NCI-H146 treated with DMSO at 0.1 percent for 48 hours (cell line): Measurements from ENCODE around the gene NELL2.

Experiments
- DNase-seq: peaks from one replicate; lab custom pipeline; 2025; ENCODE audit not compliant: unreplicated experiment; lab: John Stamatoyannopoulos, UW

The NELL2 gene

DNA sequence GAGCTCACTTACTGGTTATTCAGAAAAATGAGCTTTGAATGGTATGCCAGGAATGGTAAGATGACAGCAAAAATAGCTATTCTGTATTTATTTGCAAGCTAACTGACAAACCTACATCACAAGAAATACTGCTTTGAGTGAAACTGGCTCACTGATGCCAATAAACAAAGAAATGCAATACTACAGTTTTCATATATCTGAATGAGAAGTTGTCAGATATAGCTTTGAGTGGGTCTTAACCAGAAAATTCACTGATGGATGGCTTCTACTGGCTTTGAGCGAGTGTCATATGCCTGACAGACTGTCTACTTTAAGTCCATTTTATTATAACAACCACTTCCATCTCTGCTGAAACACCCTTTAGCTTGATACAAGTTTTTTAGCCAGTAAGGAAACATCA, 330.1 kb downstream of the NELL2 start:
- DNase-seq: no peak

- DNase-seq: no peak
Observed at GRCh38 chr12:44544018-44544417, 332.1 kb downstream of the NELL2 start.

- DNase-seq: no peak
Observed at GRCh38 chr12:44542716-44543115, 333.4 kb downstream of the NELL2 start.

DNA sequence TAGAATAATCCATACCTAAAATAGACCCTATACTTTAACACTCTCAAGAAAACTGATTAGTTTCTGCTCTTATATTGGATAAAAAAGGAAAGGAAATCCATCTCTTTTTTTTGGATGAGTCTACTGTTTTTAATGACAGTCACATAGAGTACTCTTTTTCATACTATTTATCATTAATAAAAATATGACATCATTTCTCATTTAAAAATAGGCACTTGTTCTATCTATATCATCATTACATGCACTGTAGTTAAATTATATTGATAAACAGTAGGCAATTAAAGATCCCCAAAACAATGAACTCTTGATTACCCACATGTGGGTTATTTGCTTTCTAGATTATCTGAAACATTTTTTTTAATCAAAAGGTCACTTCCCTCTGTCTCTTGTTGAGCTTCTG, 338.8 kb downstream of the NELL2 start:
- no peak for DNase-seq

- no peak for DNase-seq
Observed at GRCh38 chr12:44532940-44533339, 343.2 kb downstream of the NELL2 start.

DNA sequence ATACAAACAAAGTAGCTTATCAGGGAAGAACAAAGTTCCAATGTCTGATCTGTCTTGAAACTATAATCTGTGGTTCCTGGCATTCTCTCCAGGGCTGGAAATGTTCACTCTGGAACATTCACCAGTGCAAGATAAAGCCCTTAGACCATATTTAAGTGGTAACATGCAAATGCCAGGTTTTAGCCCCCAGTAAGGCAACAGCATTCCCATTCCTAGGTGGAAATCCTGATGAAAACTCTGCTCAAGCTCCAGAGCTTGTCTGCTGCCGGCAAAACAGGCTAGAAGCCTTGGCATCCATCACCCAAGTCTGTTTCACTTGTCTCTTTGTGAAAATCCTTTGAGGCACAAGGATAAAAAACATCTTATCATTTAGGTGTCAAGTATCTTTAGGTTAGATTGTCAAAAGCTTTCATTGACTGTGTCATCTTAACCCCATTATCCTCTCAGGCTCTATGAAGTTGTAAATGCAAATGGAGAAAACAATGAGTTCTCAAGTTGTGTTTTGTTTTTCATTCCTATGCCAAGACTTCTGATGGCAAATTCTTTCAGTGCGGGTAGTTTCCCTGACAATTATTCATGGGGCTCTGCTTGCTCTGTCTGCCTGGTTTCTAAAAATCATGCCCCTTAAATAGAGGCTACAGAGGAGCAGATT, 344.7 kb downstream of the NELL2 start:
- no peak for DNase-seq

DNA sequence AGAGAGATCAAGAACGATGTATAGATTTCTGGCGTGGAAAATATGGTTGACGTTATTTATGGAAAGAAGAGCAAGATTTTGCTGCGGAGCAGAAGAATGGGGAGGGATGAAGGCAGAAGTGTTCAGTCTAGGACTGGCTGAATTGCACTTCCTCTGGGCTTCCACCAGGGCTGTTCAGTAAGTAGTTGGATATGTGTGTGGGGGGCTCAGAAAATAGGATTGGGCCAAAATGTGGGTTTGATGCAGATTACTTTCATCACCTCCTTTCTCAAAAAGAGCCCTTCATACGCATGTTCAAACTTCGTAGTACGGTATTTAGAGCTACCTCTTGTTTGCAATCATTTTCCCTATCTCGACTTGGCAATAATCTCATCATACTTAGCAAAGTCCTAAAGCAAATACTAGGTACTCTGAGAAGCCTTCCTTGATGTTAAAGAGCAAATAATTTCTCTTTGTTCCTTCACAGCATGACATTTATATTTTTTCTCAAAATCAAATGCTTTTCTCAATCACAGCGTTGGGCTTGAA, 349.4 kb downstream of the NELL2 start:
- no peak for DNase-seq

- no peak for DNase-seq
Observed at GRCh38 chr12:44525806-44526654, 350.1 kb downstream of the NELL2 start.

DNA sequence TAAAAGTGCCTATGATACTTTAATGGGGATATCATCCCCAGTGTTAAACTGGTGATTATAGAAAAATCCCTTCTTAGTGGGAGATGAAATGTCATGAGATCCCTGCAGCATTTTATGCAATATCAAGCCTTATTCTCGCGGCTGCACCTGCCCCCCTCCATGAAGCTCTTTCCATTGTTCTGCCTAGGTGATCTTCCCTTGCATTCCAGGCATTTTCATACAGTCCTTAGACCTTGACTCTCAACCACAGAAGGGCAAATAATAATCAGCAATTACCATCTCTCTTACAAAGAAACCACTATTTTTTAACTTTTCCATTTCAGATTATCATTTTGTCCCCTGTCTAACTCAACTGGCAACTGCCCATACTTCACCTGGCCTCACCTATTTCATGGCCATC, 352.3 kb downstream of the NELL2 start:
- no peak for DNase-seq

DNA sequence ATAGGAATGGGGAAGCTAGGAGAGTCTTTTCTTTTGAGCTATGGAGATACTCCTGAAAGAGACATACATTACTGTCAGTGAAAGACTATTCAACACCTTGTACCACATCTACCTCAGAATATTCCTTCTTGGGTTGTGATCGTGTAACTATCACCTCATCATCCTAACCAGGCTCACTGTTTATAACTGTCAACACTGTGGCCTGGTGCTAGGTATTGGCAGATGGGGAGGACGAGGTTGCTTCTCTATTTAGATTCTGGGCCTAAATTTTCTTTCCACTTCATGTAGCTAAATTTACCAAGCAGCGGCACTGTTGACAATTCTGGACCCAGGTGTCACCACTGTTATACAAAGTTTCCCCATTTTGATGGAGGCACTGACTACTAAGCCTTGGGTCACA, 354.4 kb downstream of the NELL2 start:
- DNase-seq: no peak

DNA sequence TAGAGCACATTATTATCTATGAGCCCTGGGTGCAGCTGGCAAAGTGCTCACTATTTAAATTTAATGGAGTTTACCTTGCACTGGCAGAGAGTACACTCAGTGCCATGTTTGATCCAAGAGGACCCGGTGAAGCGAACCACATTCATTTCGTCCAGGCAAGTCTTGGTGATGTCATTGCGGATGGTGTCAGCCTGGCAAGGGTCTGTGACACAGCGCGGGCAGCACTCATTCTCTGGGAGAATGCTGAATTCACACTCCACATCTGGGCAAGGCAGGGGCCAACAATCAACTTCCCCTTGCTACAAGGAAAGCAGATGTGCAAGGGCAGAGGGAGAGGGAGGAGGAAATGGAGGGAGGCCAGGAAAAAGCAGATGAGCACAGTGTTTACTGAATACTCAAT, 356.2 kb downstream of the NELL2 start:
- DNase-seq: no peak

- no peak for DNase-seq
Observed at GRCh38 chr12:44511289-44511688, 364.8 kb downstream of the NELL2 start.

GRCh38 chr12:44510510-44510909, 365.6 kb downstream of the NELL2 start:
- no peak for DNase-seq

DNA sequence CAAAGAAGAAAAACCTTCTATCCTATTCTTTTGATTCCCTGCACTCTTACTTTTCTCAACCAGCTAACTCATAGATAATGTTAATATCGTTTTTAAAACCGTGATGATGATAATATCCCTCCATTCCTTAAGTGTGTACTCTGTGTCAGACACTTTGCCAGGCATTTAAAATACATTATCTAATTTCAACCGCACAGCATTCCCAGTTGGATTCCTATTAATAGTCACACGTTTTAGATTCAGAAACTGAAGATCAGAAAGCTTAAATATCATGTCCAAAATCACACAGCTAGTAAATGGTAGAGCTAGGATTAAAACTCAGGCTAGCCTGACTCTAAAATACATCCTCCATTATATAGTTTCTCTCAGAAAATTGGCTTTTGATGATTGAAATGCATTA, 366.0 kb downstream of the NELL2 start:
- DNase-seq: no peak

DNA sequence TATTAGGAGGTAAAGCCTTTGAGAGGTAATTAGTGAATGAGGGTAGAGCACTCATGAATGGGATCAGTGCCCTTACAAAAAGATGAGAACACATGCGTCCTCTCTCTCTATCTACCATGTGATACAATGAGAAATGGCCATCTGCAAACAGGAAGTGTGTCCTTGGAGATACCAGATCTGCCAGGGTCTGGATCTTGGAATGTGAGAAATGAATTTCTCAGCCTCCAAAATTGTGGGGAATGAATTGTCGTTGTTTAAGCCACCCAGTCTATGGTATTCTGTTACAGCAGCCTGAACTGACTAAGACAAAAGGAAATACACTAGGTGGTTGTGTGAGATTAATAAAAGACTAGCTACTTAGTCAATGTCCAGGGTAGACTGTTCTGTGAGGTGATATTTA, 366.6 kb downstream of the NELL2 start:
- no peak for DNase-seq

- DNase-seq: no peak
Observed at GRCh38 chr12:44507461-44507860, 368.7 kb downstream of the NELL2 start.

DNA sequence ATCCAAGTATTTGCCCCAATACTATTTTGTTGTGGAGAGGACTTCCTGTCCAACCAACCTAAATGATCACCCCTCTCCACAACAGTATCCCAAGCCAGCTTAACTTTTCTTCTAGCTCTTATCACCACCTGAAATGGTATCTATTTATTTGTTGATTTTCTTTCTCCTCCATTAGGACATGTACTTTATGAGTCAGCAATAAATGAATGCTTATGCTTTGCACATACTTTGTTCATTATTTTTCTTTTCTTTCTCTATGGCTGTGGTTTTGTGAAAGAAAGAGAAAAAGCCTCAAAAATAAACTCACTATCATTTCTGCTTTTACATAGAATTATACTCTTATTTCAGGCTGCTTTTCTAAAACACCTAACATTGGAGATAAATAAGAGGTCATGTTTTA, 371.3 kb downstream of the NELL2 start:
- no peak for DNase-seq

DNA sequence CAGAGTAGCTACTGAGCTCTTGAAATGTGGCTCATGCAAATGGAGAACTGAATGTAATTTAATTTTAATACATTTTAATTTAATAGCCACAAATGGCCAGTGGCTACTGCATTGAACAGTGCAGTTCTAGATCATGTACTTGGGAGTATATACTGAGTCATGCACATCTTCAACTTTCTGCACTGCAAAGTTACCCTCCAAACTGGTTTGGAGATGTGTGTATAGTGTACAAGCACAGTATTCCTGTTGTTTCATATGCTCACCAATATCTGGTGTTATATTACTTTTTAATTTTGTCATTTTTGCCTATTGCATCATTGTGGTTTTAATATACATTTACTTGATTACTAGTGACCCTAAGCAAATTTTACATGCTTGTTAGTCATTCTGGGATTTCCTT, 372.8 kb downstream of the NELL2 start:
- no peak for DNase-seq

GRCh38 chr12:44502681-44503080, 373.4 kb downstream of the NELL2 start:
- DNase-seq: no peak

GRCh38 chr12:44500423-44500822, 375.7 kb downstream of the NELL2 start:
- DNase-seq: no peak

GRCh38 chr12:44497044-44497443, 379.1 kb downstream of the NELL2 start:
- no peak for DNase-seq

GRCh38 chr12:44490181-44490580, 385.9 kb downstream of the NELL2 start:
- DNase-seq: no peak
